ENCODE results near the gene SETD2. TPM values are rescaled to one million over a fixed set of nuclear protein-coding genes. Genes with fewer than 3 reads are reported as not detected.
A peak's percentile ranks its signal among the peaks of the same experiment; 100 is the strongest.

The SETD2 gene
- total and polyA plus RNA-seq, 2 donors from 2014 or later = 10.5 to 49.9 TPM

DNA sequence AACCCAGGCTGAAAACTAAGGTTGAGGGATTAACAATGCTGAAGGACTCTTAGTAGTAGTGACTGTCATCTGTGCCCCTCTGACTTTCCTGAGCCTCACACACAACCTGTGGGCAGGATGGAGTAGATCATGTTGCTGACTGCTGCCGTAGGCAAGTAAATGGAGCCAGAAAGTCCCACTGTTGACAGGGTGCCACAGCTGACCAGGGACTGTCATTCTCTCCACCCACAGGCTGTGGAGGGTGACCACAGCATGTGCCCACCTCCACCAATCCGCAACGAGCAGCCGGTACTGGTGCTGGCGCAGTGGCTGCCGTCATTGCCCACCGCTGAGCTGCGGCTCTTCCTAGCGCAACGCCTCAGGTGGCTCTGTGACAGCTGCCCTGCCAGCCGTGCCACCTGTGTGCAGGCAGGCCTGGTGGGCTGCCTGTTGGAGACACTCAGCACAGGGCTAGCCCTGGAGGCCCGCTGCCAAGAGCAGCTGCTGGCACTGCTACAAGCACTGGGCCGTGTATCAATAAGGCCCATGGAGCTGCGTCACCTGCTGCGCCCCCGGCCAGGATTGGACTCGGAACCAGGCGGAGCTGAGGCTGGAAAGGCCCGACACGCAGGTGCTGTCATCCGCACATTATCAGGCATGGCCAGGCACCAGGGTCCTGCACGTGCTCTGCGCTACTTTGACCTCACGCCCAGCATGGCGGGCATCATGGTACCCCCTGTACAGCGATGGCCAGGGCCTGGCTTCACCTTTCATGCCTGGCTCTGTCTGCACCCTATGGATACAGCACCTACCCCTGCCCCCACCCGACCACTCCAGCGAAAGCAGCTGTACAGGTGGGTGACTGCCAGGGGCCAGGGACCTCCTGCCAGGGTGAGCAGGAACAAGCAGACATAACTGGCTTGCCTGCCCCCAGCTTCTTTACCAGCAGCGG is 168.8 kb downstream of the SETD2 start:
- DNase-seq = peak in 1 of 5 donors; percentile 73
- Histone ChIP-seq H3K27me3 (ENCODE audit: control insufficient read depth, insufficient read depth, low read length) (no peaks in the 10 kb centered on the region), H3K9me3 (ENCODE audit: control insufficient read depth in 2 of 3, insufficient read depth in 1 of 3, low read length in 3 of 3) (no peaks in the 10 kb centered on the region), H3K9ac (ENCODE audit: low read length in 3 of 3) (no peak overlapping the region), H3K36me3 (ENCODE audit: control insufficient read depth in 2 of 3, insufficient read depth in 3 of 3, low read length in 3 of 3) (peaks cover 0 to 18% (median 5%) of the 10 kb centered on the region in 3 donors), H3K4me1 (ENCODE audit: control insufficient read depth in 2 of 3, insufficient read depth in 2 of 3, low read depth in 1 of 3, low read length in 3 of 3) (peaks cover 0 to 4% (median 3%) of the 10 kb centered on the region in 3 donors), H3K4me3 (ENCODE audit: low read length in 3 of 3) (no peak overlapping the region), H3K27ac (ENCODE audit: low read depth in 2 of 2, low read length in 2 of 2) (no peak overlapping the region)
- FAIRE-seq = no peak
- TF ChIP-seq CTCF (IDR thresholded peaks at IDR 0.05; ENCODE audit: borderline replicate concordance, extremely low read depth, insufficient read depth) = no peak
- intact Hi-C loops (cut with DNase I) = loop anchor here (10.0 kb wide), 1 partner anchor 70 kb away; no protein-coding TSS in a partner anchor

- FAIRE-seq (no peak), DNase-seq (peak in 1 of 5 donors; percentile 60)
- TF ChIP-seq CTCF (IDR thresholded peaks at IDR 0.05; ENCODE audit: borderline replicate concordance, extremely low read depth, insufficient read depth) = no peak
- Histone ChIP-seq H3K9ac (ENCODE audit: low read length in 3 of 3) (no peak overlapping the region), H3K27ac (ENCODE audit: low read depth in 2 of 2, low read length in 2 of 2) (no peak overlapping the region), H3K4me3 (ENCODE audit: low read length in 3 of 3) (no peak overlapping the region), H3K9me3 (ENCODE audit: control insufficient read depth in 2 of 3, insufficient read depth in 1 of 3, low read length in 3 of 3) (no peaks in the 10 kb centered on the region), H3K27me3 (ENCODE audit: control insufficient read depth, insufficient read depth, low read length) (no peaks in the 10 kb centered on the region), H3K4me1 (ENCODE audit: control insufficient read depth in 2 of 3, insufficient read depth in 2 of 3, low read depth in 1 of 3, low read length in 3 of 3) (peaks cover 0 to 6% (median 3%) of the 10 kb centered on the region in 3 donors), H3K36me3 (ENCODE audit: control insufficient read depth in 2 of 3, insufficient read depth in 3 of 3, low read length in 3 of 3) (peaks cover 0 to 8% (median 2%) of the 10 kb centered on the region in 3 donors)
- intact Hi-C loops (cut with DNase I) = loop anchor here (10.0 kb wide), 1 partner anchor 69 kb away; no protein-coding TSS in a partner anchor
Observed at GRCh38 chr3:46993986-46994385, 169.9 kb downstream of the SETD2 start.

DNA sequence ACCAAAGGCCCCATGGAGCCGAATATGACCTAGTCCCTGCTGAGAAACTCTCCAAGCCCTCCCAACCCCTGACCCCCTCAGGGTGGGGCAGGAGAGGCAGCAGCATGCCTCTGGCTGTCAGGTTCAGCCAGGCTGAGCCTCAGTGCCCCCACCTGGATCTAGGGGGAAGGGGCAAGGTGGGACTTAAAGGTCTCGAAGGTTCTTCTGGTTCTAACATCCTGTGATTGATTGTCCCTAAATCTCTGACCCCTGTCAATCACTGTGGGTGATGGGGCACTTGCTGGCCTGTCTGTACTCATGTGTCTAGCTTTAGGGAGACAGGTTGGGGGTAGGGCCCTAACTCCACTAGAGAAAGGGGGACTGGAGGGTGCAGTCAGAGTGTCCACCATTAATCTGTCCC is 170.6 kb downstream of the SETD2 start:
- Histone ChIP-seq H3K27me3 (ENCODE audit: control insufficient read depth, insufficient read depth, low read length) (no peaks in the 10 kb centered on the region), H3K4me3 (ENCODE audit: low read length in 3 of 3) (no peak overlapping the region), H3K36me3 (ENCODE audit: control insufficient read depth in 2 of 3, insufficient read depth in 3 of 3, low read length in 3 of 3) (peaks cover 0 to 6% (median 2%) of the 10 kb centered on the region in 3 donors), H3K9me3 (ENCODE audit: control insufficient read depth in 2 of 3, insufficient read depth in 1 of 3, low read length in 3 of 3) (no peaks in the 10 kb centered on the region), H3K4me1 (ENCODE audit: control insufficient read depth in 2 of 3, insufficient read depth in 2 of 3, low read depth in 1 of 3, low read length in 3 of 3) (peaks cover 0 to 7% (median 0%) of the 10 kb centered on the region in 3 donors), H3K27ac (ENCODE audit: low read depth in 2 of 2, low read length in 2 of 2) (no peak overlapping the region), H3K9ac (ENCODE audit: low read length in 3 of 3) (no peak overlapping the region)
- TF ChIP-seq CTCF (IDR thresholded peaks at IDR 0.05; ENCODE audit: borderline replicate concordance, extremely low read depth, insufficient read depth) = no peak
- DNase-seq (peak in 1 of 5 donors; percentile 61), FAIRE-seq (no peak)
- intact Hi-C loops (cut with DNase I) = loop anchor here (10.0 kb wide), 1 partner anchor 68 kb away; no protein-coding TSS in a partner anchor

Measured in kidney (tissue), 14 donors.